SJCRH30 (cell line): ENCODE results near the gene DACH1. TPM values are rescaled to one million over a fixed set of nuclear protein-coding genes. Genes with fewer than 3 reads are reported as not detected.
"Not testable (repeated sequence)": the region's sequence is repeated elsewhere in the genome, so short reads cannot be mapped to it uniquely, and the experiment has no call there.

ENCODE experiments used
- DNase-seq, 2 experiments: peaks; one replicate each; pipeline ENCODE4 v3.0.0-alpha.2; 2015 to 2020
- H3K27ac ChIP-seq: fragments of 250-450 bp; sonication (Bioruptor Pico); 2 replicates; pipeline ENCODE4 v1.5.1; 2020; ENCODE audit warnings: mild to moderate bottlenecking, moderate library complexity
- H3K27me3 ChIP-seq: fragments of 250-450 bp; sonication (Bioruptor Pico); 2 replicates; pipeline ENCODE4 v1.5.1; 2020; ENCODE audit warnings: mild to moderate bottlenecking, moderate library complexity
- H3K36me3 ChIP-seq: fragments of 250-450 bp; sonication (Bioruptor Pico); 2 replicates; pipeline ENCODE4 v1.5.1; 2020; ENCODE audit warnings: mild to moderate bottlenecking, moderate library complexity
- H3K4me1 ChIP-seq: fragments of 250-450 bp; sonication (Bioruptor Pico); 2 replicates; pipeline ENCODE4 v1.5.1; 2020; ENCODE audit warnings: mild to moderate bottlenecking, moderate library complexity
- H3K4me3 ChIP-seq: fragments of 250-450 bp; sonication (Bioruptor Pico); 2 replicates; pipeline ENCODE4 v1.5.1; 2020; ENCODE audit warnings: mild to moderate bottlenecking, moderate library complexity
- H3K9me3 ChIP-seq: fragments of 250-450 bp; sonication (Bioruptor Pico); replicated peaks from 2 replicates; pipeline ENCODE4 v1.5.1; 2020; ENCODE audit warnings: mild to moderate bottlenecking, moderate library complexity
- total RNA-seq: library from RNA; depleted of rRNA; stranded (reverse); fragments of >200 nt; shearing (Covaris generic); gene quantifications from 2 replicates; pipeline ENCODE4 v1.2.3, GENCODE V29; 2014; rRNA removed

The DACH1 gene
- total RNA-seq: 12.2 and 12.3 TPM in 2 replicates

DNA sequence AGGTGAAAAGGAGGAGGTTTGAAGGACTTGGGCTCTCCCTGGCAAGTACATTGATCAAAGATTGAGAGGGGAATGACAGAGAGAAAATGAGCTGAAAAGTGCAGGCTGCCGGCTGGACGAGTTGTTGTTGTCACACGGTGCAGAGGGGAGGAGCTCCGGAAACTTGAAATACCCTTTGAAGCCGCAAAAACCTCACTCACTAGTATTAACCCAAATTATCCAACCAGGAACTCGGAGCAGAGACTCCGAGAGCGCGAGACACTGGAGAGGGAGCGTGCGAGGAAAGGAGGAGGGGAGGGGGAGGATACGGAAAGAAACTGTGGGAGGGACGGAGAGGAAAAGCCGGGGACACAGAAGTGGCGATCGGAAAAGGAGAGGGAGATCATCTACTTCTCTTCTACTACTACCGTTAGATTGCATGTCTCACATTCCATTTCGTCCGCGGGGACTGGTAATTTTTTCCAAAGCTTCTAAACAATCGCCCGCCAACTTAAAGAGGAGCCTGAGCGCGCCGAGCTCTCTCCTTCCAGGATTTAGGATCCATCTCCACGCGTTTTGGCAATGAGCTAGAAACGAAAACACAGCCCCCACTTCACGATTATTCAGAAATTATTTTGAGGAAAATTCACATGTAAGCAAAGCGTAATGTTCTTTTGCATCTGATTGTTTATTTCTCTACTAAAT lies at the start of gene DACH1:
Gene DACH1 (minus strand): TSS at position 74 of the 684 bp plus-strand sequence.
- no peaks in the 10 kb centered on the region for H3K27me3 ChIP-seq

DNA sequence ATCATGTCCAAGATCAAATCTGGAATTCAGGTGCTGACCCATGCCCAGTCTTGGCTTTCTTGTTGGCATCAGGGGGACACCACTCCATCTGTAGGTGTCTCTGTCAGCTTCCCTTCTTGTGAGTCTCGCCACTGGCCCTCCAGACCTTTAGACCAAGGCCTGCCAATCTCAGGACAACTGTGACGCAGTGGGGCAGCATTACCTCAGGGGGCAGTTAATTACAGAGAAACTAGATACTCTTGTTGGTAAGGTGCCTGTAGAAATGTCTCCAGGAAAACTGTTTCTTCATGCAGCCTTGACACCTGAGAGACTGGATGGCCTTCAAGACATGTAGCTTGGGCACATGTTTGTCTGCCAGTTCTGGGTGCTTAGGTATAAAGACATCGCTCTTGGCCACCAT lies 46.7 kb upstream of the DACH1 start:
- H3K27ac ChIP-seq: no peak overlapping the region
- no peaks in the 10 kb centered on the region for H3K9me3 ChIP-seq
- DNase-seq: no peak
- no peaks in the 10 kb centered on the region for H3K27me3 ChIP-seq
- H3K4me1 ChIP-seq: peaks cover 6% of the 10 kb centered on the region; the same call in 1 of the 2 replicates
- no peaks in the 10 kb centered on the region for H3K36me3 ChIP-seq
- H3K4me3 ChIP-seq: no peak overlapping the region

More for the DNA sequence above, at the start of gene DACH1:
- H3K9me3 ChIP-seq: no peaks in the 10 kb centered on the region
- peak; percentile 89 to 93 for DNase-seq
- H3K27ac ChIP-seq: peak within 1 kb of the TSS; percentile 78
- no peaks in the 10 kb centered on the region for H3K36me3 ChIP-seq
- peaks cover 5% of the 10 kb centered on the region for H3K4me1 ChIP-seq
- H3K4me3 ChIP-seq: peak within 1 kb of the TSS; percentile 93

DNA sequence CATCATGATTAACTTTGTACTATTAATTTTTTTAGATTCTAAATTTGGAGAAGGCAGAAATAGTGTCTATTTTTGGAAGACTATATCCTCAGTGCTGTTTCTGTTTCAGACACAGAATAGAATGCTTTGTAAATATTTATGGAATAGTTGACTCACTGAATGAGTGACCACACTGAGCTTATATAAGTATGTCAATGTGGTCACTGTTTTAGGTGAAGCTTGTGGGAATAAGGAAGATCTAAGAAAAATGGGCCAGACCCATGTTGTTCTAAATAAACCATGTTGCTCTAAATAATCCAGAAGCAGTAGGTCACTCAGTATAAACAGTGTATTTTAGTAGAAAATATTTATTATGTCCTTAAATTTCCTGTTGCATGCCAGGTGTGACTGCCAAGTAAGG lies 45.5 kb upstream of the DACH1 start:
- peaks cover 6% of the 10 kb centered on the region; the same call in 1 of the 2 replicates for H3K4me1 ChIP-seq
- no peaks in the 10 kb centered on the region for H3K9me3 ChIP-seq
- peak in 1 of 2 experiments; percentile 8 for DNase-seq
- no peaks in the 10 kb centered on the region for H3K27me3 ChIP-seq
- H3K4me3 ChIP-seq: no peak overlapping the region
- no peak overlapping the region for H3K27ac ChIP-seq
- H3K36me3 ChIP-seq: no peaks in the 10 kb centered on the region

DNA sequence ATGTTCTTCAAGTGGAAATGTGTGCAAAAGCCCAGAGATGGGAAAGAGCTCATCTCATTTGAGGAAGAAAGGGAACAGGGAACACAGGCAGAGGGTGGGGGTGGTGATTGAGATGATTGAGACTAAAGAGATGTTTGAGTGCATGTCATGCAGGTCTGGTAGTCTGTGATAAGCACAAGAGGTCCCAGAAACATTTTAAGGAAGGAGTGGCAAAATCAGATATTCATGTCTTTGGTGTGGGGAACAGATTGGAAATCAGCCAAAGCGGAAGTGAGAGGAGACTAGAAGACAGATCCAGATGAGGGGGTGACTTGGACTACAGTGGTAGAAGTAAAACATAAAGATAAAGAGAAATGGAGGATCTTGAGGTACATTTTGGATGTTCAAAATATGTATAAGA lies 39.4 kb upstream of the DACH1 start:
- Histone ChIP-seq H3K27me3 (no peaks in the 10 kb centered on the region), H3K9me3 (no peaks in the 10 kb centered on the region), H3K4me1 (no peaks in the 10 kb centered on the region), H3K36me3 (no peaks in the 10 kb centered on the region), H3K4me3 (no peak overlapping the region), H3K27ac (no peak overlapping the region)
- no peak for DNase-seq

DNA sequence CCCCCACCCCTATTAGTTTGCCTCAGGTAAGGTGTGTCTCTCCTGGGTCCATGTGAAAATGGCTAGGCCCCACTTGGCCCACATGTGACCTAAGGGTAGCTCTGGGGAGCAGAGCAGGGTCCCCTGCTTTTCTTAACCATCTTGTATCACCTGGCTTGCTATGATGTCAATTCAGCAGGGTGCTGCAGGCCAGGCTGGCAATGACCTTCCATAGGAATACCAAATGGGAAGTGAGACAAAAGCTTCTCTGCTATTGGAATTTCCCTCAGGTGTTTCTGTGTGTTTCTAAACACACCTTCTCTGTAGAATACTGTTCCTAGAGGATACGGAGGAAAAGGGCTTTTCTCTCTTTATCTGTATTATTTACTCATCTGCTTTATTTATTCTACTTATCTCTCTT lies 35.7 kb upstream of the DACH1 start:
- no peaks in the 10 kb centered on the region for H3K36me3 ChIP-seq
- H3K4me3 ChIP-seq: no peak overlapping the region
- H3K4me1 ChIP-seq: no peaks in the 10 kb centered on the region
- no peak for DNase-seq
- no peaks in the 10 kb centered on the region for H3K27me3 ChIP-seq
- H3K9me3 ChIP-seq: no peaks in the 10 kb centered on the region
- H3K27ac ChIP-seq: no peak overlapping the region

DNA sequence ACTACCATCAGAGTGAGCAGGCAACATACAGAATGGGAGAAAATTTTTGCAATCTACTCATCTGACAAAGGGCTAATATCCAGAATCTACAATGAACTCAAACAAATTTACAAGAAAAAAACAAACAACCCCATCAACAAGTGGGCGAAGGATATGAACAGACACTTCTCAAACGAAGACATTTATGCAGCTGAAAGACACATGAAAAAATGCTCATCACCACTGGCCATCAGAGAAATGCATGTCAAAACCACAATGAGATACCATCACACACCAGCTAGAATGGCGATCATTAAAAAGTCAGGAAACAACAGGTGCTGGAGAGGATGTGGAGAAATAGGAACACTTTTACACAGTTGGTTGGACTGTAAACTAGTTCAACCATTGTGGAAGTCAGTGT lies 26.5 kb upstream of the DACH1 start:
- H3K4me1 ChIP-seq, DNase-seq, H3K36me3 ChIP-seq, H3K4me3 ChIP-seq, H3K27me3 ChIP-seq, H3K27ac ChIP-seq, H3K9me3 ChIP-seq: not testable (repeated sequence)

DNA sequence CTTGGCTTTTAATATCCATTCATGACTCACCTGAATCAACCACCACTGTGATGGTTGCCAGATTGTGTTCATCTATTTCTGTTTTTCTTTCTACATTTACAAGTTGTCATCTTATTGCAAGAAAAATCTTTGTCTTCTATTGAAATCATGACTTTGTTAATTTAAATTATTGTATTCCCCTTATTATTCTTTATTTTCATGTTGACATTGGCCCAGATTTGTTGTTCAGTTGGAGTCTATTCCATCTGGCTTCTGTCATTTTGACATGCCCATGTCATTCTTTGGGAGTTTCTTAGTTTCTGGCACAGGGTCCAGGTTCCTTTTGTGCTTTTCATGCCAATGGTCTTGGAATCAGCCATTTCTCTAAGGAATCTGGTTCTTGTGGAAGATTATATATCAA lies 19.9 kb upstream of the DACH1 start:
- DNase-seq: no peak
- H3K36me3 ChIP-seq: no peaks in the 10 kb centered on the region
- no peaks in the 10 kb centered on the region for H3K9me3 ChIP-seq
- no peaks in the 10 kb centered on the region for H3K27me3 ChIP-seq
- no peaks in the 10 kb centered on the region for H3K4me1 ChIP-seq
- no peak overlapping the region for H3K4me3 ChIP-seq
- H3K27ac ChIP-seq: no peak overlapping the region

DNA sequence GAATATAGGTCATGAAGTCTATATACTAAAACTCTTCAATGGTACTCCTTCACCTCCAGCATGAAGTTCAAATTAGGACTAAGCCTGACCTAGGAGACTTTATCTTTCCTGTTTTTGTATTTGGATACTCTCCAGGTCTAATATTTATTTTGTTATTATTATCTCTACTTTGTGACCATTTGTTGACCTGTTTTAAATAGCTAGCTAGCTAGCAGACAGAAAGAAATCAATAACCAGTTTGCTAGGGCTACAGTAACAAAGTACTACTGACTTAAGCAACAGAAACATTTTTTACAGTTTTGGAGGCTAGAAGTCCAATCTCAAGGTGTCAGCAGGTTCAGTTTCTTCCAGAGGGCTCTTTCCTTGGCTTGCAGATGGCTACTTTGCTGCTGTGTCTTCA lies 15.1 kb upstream of the DACH1 start:
- no peak for DNase-seq
- Histone ChIP-seq H3K9me3 (no peaks in the 10 kb centered on the region), H3K27ac (no peak overlapping the region), H3K4me3 (no peak overlapping the region), H3K27me3 (no peaks in the 10 kb centered on the region), H3K4me1 (peaks cover 9% of the 10 kb centered on the region; the same call in 1 of the 2 replicates), H3K36me3 (no peaks in the 10 kb centered on the region)

DNA sequence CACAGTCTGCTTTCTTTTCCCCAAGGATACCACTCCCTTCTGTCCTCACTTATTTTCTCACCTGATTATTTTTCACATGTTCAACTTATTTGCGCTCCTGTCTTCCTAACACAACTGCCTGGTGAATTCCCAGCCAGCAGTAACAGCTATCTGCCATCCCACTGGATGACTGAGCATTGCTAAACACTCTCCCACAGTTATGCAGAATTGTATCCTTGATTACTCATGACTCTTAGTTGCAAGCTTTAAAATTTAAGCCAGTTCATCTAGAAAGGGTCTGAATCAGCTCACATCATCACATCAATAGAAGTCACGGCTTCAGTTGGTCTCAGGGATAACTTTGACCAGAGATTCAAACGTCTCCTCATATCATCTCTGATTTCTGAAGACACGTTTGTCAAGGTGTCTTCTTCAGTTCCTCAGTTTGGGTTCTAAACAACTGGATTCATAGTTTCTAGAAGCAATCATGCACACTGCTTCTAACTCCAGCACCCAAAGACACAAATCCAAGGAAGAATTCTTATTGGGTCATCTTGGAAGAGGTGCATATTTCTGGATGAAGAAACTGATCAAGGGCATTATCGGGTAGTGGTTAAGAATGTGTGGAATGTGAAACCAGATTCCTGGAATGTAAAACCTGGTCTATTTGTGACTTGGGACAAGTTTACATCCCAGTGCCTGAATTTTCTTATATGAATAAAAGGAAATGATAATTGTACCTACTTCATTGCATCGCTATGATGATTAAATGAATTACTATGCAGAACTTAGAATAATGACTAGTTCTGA lies 13.9 kb upstream of the DACH1 start:
- H3K27ac ChIP-seq: no peak overlapping the region
- no peak overlapping the region for H3K4me3 ChIP-seq
- H3K27me3 ChIP-seq: no peaks in the 10 kb centered on the region
- no peak for DNase-seq
- no peaks in the 10 kb centered on the region for H3K9me3 ChIP-seq
- no peaks in the 10 kb centered on the region for H3K36me3 ChIP-seq
- H3K4me1 ChIP-seq: peaks cover 9% of the 10 kb centered on the region; the same call in 1 of the 2 replicates

DNA sequence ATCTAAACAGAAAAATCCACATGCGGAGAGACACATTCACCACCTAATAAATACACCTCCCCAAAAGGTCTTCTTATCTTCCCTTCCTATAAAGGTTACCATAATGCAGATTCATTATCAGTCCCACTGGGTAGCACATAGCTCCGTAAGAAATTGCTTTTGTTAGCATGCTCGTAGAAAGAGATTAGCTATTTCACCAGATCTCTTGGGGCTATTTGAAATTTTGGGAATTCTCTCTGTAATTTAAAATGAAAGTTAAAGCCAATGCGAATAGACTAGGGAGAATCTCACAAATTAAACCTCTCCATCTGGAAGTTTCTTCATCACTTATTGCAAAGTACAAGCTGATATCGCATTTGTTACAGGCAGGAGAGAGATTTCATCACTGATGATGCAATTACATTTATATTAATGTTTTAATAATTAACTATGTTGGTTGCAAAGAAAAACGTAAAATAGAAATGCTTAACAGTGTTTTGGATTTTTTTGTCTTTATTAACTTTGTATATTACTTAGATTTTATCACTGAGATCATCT lies 12.9 kb upstream of the DACH1 start:
- Histone ChIP-seq H3K36me3 (no peaks in the 10 kb centered on the region), H3K27me3 (no peaks in the 10 kb centered on the region)
- no peak for DNase-seq

DNA sequence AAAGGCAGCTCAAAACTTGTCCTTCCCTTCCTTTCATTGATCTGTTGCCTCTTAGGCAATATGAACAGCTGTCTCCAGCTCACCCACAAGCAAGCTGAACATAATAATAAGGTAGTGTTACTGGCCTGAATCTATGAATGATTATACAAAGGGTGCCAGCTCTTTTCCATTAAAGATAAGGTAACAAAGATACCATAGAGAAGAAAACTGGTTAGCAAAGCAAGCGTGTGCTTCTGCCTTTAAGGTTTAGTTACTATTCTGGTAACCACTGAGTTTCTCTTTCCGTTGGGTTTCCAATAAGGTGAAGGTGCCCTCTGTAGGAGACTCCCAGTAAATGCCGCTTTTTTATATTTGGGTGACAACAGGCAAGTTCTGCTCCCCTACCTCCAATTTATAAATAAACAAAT lies 12.1 kb upstream of the DACH1 start:
- DNase-seq: peak; percentile 23 to 70
- Histone ChIP-seq H3K27ac (peak overlapping the region; percentile 12; the same call in 1 of the 2 replicates), H3K4me3 (no peak overlapping the region), H3K36me3 (no peaks in the 10 kb centered on the region), H3K27me3 (no peaks in the 10 kb centered on the region), H3K4me1 (peaks cover 9% of the 10 kb centered on the region; the same call in 1 of the 2 replicates), H3K9me3 (no peaks in the 10 kb centered on the region)

More for the DNA sequence above, 12.9 kb upstream of the DACH1 start:
- Histone ChIP-seq H3K27ac (no peak overlapping the region), H3K4me1 (peaks cover 9% of the 10 kb centered on the region; the same call in 1 of the 2 replicates), H3K9me3 (no peaks in the 10 kb centered on the region), H3K4me3 (no peak overlapping the region)

DNA sequence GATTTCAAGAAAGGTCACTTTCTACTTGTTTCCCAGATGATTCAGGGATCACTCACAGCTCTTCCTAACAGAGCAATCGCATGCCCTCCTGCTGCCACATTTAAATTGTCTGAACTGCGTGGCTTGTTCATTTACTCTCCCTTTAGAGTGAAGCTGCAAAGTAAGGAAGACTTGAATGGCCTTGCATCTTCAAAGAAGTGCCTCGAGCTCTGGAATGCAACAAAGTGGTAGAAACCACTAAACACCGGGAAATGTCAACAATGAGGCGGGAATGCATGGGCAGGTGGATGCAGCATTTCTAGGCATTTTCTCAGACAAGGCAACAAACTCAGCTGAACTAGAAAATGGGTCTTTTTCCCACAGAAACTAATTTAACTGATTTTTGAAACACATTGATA lies 10.3 kb upstream of the DACH1 start:
- Histone ChIP-seq H3K27me3 (no peaks in the 10 kb centered on the region), H3K36me3 (no peaks in the 10 kb centered on the region), H3K4me1 (peaks cover 9% of the 10 kb centered on the region), H3K27ac (no peak overlapping the region), H3K9me3 (no peaks in the 10 kb centered on the region), H3K4me3 (no peak overlapping the region)
- peak; percentile 8 to 29 for DNase-seq

DNA sequence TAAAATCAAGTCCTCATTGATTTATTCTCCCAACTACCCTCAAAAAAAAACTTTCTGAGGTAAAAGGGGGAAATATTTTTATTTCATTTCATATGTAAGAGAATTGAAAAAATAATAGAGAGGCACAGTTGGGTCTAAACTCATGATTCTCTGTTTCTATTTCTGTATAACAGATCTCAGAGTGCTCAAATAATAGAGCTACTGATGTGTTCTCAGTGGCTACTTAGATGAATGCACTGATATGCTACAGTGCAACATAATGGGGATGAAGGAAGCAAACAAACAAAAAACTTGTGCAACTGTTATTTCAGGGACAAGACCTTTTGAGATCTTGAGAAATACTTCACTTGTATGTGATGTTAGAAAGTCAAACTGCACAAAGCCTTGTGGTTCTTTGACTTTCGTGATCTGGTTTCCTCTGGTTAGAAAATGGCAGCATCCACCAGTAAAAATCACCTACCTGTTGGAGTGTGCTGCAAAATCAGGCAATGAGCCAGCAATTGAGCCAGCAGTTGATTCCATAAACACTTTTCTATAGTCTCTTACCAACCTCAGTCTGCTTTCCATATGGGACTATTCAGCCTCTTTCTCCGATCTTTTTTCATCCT lies 9.7 kb upstream of the DACH1 start:
- Histone ChIP-seq H3K9me3 (no peaks in the 10 kb centered on the region), H3K36me3 (no peaks in the 10 kb centered on the region), H3K27ac (no peak overlapping the region), H3K27me3 (no peaks in the 10 kb centered on the region), H3K4me1 (peaks cover 9% of the 10 kb centered on the region), H3K4me3 (no peak overlapping the region)
- no peak for DNase-seq

DNA sequence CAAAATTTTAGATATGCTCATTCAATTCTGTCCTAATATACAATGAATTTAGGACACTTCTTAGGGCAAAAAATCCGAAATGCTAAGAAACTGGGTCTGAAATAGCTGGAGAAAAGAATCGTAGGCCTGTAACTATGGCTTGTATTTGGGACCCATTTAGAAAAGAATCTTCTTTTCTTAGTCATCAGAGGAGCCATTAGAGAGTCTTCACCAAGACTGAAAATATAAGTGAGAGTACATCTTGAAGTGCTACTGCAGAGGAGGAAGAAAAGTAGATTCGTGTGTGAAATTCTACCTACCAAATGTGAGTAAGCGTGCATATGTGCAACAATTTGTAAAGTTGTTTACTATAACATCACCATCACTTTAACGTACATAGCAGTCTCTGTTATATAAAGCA lies 8.8 kb upstream of the DACH1 start:
- Histone ChIP-seq H3K27ac (no peak overlapping the region), H3K9me3 (no peaks in the 10 kb centered on the region), H3K4me1 (peaks cover 6% of the 10 kb centered on the region), H3K27me3 (no peaks in the 10 kb centered on the region), H3K36me3 (no peaks in the 10 kb centered on the region), H3K4me3 (no peak overlapping the region)
- no peak for DNase-seq

DNA sequence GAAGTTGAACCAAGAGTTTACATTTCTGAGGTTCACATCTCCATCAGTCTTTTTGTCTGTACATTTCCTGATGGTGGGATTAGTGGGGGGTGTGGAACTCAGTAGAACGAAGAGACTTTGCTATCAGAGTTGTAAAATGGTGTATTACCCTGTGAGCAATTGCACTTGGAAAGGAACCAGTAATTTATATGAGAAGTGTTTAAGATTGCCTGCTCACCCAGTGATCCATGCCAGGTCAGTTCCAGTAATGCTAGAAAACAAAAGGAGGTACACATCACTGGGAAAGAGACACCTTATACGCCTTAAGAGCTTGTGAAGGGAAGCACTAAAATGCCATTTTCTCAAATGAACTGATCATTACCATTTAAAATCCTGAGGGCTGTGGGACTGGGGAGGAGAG lies 7.5 kb upstream of the DACH1 start:
- H3K4me1 ChIP-seq: peaks cover 6% of the 10 kb centered on the region
- DNase-seq: no peak
- no peaks in the 10 kb centered on the region for H3K9me3 ChIP-seq
- no peaks in the 10 kb centered on the region for H3K27me3 ChIP-seq
- no peak overlapping the region for H3K27ac ChIP-seq
- no peaks in the 10 kb centered on the region for H3K36me3 ChIP-seq
- no peak overlapping the region for H3K4me3 ChIP-seq
